Endothelial cell (in vitro differentiated cells): ENCODE results near the gene KLF15. TPM values are rescaled to one million over a fixed set of nuclear protein-coding genes. Genes with fewer than 3 reads are reported as not detected.

Source experiments
- DNase-seq: peaks from one replicate; pipeline ENCODE4 v3.0.0; 2021; ENCODE audit warnings: low spot score
- H3K27ac Mint-ChIP-seq: one replicate; pipeline ENCODE4 v1.8.0; 2021; ENCODE audit warnings: mixed read lengths, inconsistent platforms; ENCODE audit not compliant: unreplicated experiment
- H3K27me3 Mint-ChIP-seq: one replicate; pipeline ENCODE4 v1.8.0; 2021; ENCODE audit warnings: mild to moderate bottlenecking, moderate library complexity, mixed read lengths, inconsistent platforms; ENCODE audit not compliant: unreplicated experiment
- H3K36me3 Mint-ChIP-seq: one replicate; pipeline ENCODE4 v1.8.0; 2021; ENCODE audit warnings: mild to moderate bottlenecking, low read depth, mixed read lengths, inconsistent platforms; ENCODE audit not compliant: unreplicated experiment
- H3K4me1 Mint-ChIP-seq: one replicate; pipeline ENCODE4 v1.8.0; 2021; ENCODE audit warnings: mild to moderate bottlenecking, mixed read lengths, inconsistent platforms; ENCODE audit not compliant: unreplicated experiment
- H3K4me3 Mint-ChIP-seq: one replicate; pipeline ENCODE4 v1.8.0; 2021; ENCODE audit warnings: mild to moderate bottlenecking, mixed read lengths, inconsistent platforms; ENCODE audit not compliant: unreplicated experiment
- H3K9me3 Mint-ChIP-seq: one replicate; pipeline ENCODE4 v1.8.0; 2021; ENCODE audit warnings: mixed read lengths, inconsistent platforms; ENCODE audit not compliant: unreplicated experiment
- total RNA-seq: library from RNA; stranded (reverse); fragmentation: NEBNext Ultra II Directional; extraction: Animal tissue kit (Norgen Biotek cat#: 25700); gene quantifications from one replicate; pipeline ENCODE4 v1.2.1, GENCODE V29; 2021; ENCODE audit not compliant: unreplicated experiment
- TF ChIP-seq, protein P1 (sequence below): fragments of 200-600 bp; sonication (generic); IDR thresholded peaks from one replicate; pipeline ENCODE4 v1.5.0; 2021; ENCODE audit warnings: antibody characterized with exemption; ENCODE audit not compliant: unreplicated experiment

The KLF15 gene
- total RNA-seq, 1 donor from 2014 or later: 0.67 TPM

DNA sequence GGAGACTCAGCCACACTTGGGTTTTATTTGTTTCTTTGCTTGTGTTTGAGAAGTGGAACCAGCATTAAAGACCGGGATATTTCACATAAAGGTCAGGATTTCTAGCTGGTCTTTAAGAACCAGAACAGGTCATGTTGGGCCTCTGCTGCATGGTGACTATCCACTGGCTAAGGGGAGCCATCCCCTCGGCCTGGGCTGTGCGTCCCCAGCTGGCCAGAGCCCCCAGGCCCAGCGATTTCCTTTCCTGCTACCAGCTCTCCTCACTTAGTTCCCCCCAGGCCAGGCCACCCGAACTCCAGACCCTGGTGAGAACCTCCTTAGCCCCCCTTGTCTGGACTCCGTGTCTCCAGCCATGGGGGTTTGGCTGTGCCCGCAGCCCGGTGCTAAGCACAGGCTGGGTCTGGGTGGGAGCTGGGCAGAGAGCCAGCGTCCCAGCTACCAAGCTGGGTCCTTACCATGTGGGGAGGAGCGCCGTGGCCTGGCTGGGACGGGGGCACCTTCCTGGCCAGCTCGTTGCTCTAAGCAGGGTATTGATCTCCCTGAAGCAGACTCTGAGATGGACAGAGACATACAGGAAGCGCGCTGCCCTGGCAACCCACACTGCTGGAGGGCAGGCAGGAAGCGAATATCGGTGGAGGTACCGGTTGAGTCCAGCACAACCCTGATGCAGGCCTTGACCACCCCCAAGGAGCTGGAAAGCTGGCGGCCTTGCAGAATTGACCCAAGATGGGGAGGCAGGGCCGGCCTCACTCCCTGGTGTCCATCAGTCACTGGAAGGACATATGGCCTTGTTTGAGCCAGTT lies 49.4 kb downstream of the KLF15 start:
- no peak overlapping the region for H3K27ac Mint-ChIP-seq
- no peaks in the 10 kb centered on the region for H3K36me3 Mint-ChIP-seq
- no peaks in the 10 kb centered on the region for H3K4me1 Mint-ChIP-seq
- no peak for DNase-seq
- TF ChIP-seq, protein P1, sequence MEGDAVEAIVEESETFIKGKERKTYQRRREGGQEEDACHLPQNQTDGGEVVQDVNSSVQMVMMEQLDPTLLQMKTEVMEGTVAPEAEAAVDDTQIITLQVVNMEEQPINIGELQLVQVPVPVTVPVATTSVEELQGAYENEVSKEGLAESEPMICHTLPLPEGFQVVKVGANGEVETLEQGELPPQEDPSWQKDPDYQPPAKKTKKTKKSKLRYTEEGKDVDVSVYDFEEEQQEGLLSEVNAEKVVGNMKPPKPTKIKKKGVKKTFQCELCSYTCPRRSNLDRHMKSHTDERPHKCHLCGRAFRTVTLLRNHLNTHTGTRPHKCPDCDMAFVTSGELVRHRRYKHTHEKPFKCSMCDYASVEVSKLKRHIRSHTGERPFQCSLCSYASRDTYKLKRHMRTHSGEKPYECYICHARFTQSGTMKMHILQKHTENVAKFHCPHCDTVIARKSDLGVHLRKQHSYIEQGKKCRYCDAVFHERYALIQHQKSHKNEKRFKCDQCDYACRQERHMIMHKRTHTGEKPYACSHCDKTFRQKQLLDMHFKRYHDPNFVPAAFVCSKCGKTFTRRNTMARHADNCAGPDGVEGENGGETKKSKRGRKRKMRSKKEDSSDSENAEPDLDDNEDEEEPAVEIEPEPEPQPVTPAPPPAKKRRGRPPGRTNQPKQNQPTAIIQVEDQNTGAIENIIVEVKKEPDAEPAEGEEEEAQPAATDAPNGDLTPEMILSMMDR: no peak
- H3K27me3 Mint-ChIP-seq: peaks cover 8% of the 10 kb centered on the region
- H3K4me3 Mint-ChIP-seq: no peak overlapping the region
- H3K9me3 Mint-ChIP-seq: no peaks in the 10 kb centered on the region

DNA sequence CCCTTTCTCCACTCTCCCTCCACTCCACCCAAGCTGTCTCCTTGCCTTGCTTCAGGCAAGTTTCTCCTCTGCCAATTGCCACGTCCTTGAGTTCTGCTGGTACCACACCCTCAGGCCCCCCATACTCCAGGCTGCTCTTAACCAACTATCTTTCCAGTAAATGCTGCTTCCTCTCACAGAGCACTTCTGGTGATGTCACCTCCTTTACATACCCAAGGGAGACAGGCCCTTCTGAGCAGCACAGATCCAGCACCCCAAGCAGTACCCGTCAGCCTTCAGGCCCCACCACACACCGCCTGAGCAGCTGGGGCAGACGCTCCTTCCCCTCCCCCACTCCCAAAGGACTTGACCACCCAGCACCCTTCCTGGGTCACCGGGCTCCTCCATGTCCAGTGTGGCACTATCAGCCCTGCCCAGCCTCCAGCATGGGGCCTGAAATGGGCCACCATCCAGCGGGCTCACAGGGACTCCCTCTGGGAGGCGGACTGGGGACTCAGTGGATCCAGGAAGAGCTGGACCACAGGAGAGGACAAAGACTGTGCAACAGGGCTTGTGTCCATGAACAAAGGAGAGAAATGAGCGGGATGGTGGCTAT lies 50.2 kb downstream of the KLF15 start:
- Mint-ChIP-seq H3K27me3 (peaks cover 4% of the 10 kb centered on the region), H3K4me3 (no peak overlapping the region), H3K4me1 (no peaks in the 10 kb centered on the region), H3K9me3 (no peaks in the 10 kb centered on the region), H3K36me3 (no peaks in the 10 kb centered on the region), H3K27ac (no peak overlapping the region)
- DNase-seq: no peak
- TF ChIP-seq, protein P1: no peak

- Mint-ChIP-seq H3K4me1 (no peaks in the 10 kb centered on the region), H3K27me3 (peaks cover under 1% of the 10 kb centered on the region), H3K4me3 (no peak overlapping the region), H3K27ac (no peak overlapping the region), H3K9me3 (no peaks in the 10 kb centered on the region), H3K36me3 (no peaks in the 10 kb centered on the region)
- DNase-seq: no peak
- TF ChIP-seq, protein P1: no peak
These were observed 50.8 kb downstream of the KLF15 start for GRCh38 chr3:126306397-126306796.

GRCh38 chr3:126305427-126305826 lies 51.8 kb downstream of the KLF15 start:
- no peaks in the 10 kb centered on the region for H3K9me3 Mint-ChIP-seq
- no peak for DNase-seq
- TF ChIP-seq, protein P1: no peak
- no peaks in the 10 kb centered on the region for H3K36me3 Mint-ChIP-seq
- H3K4me1 Mint-ChIP-seq: no peaks in the 10 kb centered on the region
- no peak overlapping the region for H3K27ac Mint-ChIP-seq
- peaks cover 3% of the 10 kb centered on the region for H3K27me3 Mint-ChIP-seq
- H3K4me3 Mint-ChIP-seq: no peak overlapping the region

GRCh38 chr3:126304704-126305103 lies 52.5 kb downstream of the KLF15 start:
- TF ChIP-seq, protein P1: no peak
- Mint-ChIP-seq H3K27ac (no peak overlapping the region), H3K9me3 (no peaks in the 10 kb centered on the region), H3K4me3 (no peak overlapping the region), H3K4me1 (no peaks in the 10 kb centered on the region), H3K36me3 (no peaks in the 10 kb centered on the region), H3K27me3 (peaks cover 3% of the 10 kb centered on the region)
- DNase-seq: no peak
